Neural crest cell (in vitro differentiated cells): Measurements from ENCODE around the gene DYSF. TPM values are rescaled to one million over a fixed set of nuclear protein-coding genes. Genes with fewer than 3 reads are reported as not detected.

Source experiments
- DNase-seq: peaks from one replicate; pipeline ENCODE4 v3.0.0; 2021; ENCODE audit warnings: low read depth, mixed read lengths, low spot score
- H3K27ac Mint-ChIP-seq: one replicate; pipeline ENCODE4 v1.8.0; 2021; ENCODE audit warnings: mild to moderate bottlenecking, mixed read lengths; ENCODE audit not compliant: unreplicated experiment
- H3K27me3 Mint-ChIP-seq: 2 replicates; pipeline ENCODE4 v1.8.0; 2021; ENCODE audit warnings: low read depth, mild to moderate bottlenecking, mixed read lengths
- H3K36me3 Mint-ChIP-seq: 2 replicates; pipeline ENCODE4 v1.8.0; 2021; ENCODE audit warnings: low read depth, mild to moderate bottlenecking, mixed read lengths
- H3K4me1 Mint-ChIP-seq: 2 replicates; pipeline ENCODE4 v1.8.0; 2021; ENCODE audit warnings: mixed read lengths
- H3K4me3 Mint-ChIP-seq: one replicate; pipeline ENCODE4 v1.8.0; 2021; ENCODE audit warnings: mild to moderate bottlenecking, mixed read lengths
- H3K9me3 Mint-ChIP-seq: 2 replicates; pipeline ENCODE4 v1.8.0; 2021; ENCODE audit warnings: mixed read lengths
- CTCF ChIP-seq: fragments of 200-600 bp; sonication (generic); conservative IDR thresholded peaks from 2 replicates; pipeline ENCODE4 v1.5.0; 2021; ENCODE audit warnings: antibody characterized with exemption, mild to moderate bottlenecking
- total RNA-seq: library from RNA; stranded (reverse); gene quantifications from 2 replicates; pipeline ENCODE4 v1.2.1, GENCODE V29; 2021

The DYSF gene
- total RNA-seq, 1 donor from 2014 or later, result 2.2 TPM

DNA sequence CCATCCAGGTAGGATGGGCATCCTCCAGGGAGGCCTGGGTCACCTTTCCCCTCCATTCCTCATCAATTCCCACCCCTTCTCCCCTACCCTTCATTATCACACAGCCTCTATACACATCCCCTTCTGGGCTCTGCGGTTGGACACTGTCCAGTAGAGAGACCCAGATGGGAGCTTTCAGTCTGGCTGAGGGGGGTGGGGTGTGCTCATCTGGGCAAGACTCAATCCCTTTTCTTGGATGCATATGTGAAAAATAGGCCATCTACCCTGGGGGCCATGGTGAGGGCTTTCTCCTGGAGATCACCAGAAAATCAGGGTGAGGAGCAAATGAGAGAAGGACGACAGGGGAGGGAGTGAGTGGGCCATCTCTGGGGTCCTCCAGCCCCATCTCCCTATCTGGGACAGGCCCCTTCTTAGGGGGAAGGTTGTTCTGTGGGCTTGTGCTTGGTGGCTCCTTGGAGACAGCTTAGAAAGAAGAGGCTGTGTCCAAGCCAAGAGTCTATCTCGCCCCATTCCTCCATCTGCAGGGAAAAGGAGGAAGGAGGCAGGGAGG lies 160.1 kb downstream of the DYSF start:
- Mint-ChIP-seq H3K27me3 (no peaks in the 10 kb centered on the region), H3K4me1 (no peaks in the 10 kb centered on the region), H3K36me3 (no peaks in the 10 kb centered on the region), H3K9me3 (no peaks in the 10 kb centered on the region), H3K4me3 (no peak overlapping the region), H3K27ac (no peak overlapping the region)
- no peak for TF ChIP-seq CTCF
- DNase-seq, result no peak

DNA sequence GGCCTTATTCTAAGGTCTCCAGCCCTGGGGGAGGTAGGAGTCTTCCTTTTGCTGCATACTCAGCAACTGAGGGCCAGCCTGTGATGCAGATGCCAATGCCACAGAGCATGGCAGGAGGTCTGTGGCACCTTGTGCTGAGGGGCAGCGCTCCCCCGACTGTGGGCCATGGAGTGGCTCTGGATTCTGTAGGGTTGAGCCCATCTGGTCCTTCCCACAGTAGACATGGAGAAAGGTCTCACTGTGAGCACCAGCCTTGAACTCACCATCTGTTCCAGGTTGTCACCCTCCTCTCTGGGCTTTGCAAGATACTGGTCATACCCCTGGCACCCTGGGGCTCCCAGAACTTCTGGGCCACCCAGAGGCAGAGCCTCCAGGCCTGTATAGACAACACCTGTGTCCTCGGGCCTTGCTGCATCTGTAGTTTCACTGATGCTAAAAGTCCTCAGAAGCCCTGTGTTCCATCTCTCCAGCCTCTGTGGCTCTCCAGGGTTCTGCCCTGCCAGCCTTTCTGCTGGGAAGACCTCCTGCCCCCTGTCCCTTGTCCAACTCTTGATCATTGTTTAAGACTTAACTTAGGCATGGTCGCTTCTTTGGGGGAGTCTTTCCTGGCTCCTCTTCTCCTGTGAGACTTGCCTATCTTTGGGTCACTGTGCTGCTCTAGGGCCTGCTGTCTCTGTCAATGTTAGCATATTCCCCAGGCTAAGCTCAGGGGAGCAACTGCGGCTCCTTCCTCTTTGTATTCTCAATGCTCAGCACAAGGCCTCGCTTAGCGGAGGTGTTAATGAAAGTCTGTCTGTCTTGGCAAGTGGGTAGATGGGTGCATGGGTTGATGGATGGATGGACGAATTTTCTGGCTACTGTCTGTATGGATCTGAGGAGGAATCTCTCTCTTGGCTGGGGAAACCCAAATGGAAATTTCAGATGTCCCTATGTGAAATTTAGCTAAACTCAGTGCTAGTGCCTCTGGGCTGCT lies 160.9 kb downstream of the DYSF start:
- TF ChIP-seq CTCF, result no peak
- H3K9me3 Mint-ChIP-seq, result no peaks in the 10 kb centered on the region
- H3K4me3 Mint-ChIP-seq, result no peak overlapping the region
- no peaks in the 10 kb centered on the region for H3K36me3 Mint-ChIP-seq
- H3K27ac Mint-ChIP-seq, result no peak overlapping the region
- H3K27me3 Mint-ChIP-seq, result no peaks in the 10 kb centered on the region
- no peaks in the 10 kb centered on the region for H3K4me1 Mint-ChIP-seq
- DNase-seq, result peak; percentile 0

- no peak for DNase-seq
- no peaks in the 10 kb centered on the region for H3K36me3 Mint-ChIP-seq
- H3K4me1 Mint-ChIP-seq, result no peaks in the 10 kb centered on the region
- H3K27ac Mint-ChIP-seq, result no peak overlapping the region
- TF ChIP-seq CTCF, result no peak
- H3K4me3 Mint-ChIP-seq, result no peak overlapping the region
- H3K9me3 Mint-ChIP-seq, result no peaks in the 10 kb centered on the region
- no peaks in the 10 kb centered on the region for H3K27me3 Mint-ChIP-seq
These were observed 161.8 kb downstream of the DYSF start for GRCh38 chr2:71614976-71615766.

- Mint-ChIP-seq H3K9me3 (no peaks in the 10 kb centered on the region), H3K4me1 (no peaks in the 10 kb centered on the region), H3K27me3 (no peaks in the 10 kb centered on the region), H3K27ac (no peak overlapping the region), H3K4me3 (no peak overlapping the region), H3K36me3 (no peaks in the 10 kb centered on the region)
- no peak for TF ChIP-seq CTCF
- DNase-seq, result no peak
These were observed 162.7 kb downstream of the DYSF start for GRCh38 chr2:71615767-71616730.
